GM18508 (cell line): ENCODE measurements around the gene TRAPPC10.

Experiments used
- ATAC-seq: cut with Tn5 transposase; IDR thresholded peaks from one replicate; pipeline ENCODE4 v1.9.1; 2021; ENCODE audit warnings: moderate number of reproducible peaks; ENCODE audit not compliant: insufficient read depth, unreplicated experiment

TRAPPC10 gene

DNA sequence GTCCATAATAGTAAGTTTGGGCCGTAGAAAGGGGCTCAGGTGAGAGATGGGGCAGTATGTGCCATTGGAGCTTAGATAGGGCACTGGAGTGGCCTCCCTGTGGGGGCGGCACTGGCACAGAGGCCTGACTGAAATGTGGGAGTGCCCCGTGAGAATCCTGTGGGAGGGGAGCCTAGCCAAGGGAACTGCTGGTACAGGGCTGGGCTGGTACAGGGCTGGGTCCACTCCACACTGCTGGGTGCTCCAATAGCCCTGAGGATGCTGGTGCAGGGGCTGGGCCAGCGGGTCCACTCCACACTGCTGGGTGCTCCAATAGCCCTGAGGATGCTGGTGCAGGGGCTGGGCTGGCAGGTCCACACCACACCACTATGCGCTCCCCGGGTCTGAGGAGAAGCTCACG is 50.3 kb downstream of the TRAPPC10 start:
- ATAC-seq = no peak

DNA sequence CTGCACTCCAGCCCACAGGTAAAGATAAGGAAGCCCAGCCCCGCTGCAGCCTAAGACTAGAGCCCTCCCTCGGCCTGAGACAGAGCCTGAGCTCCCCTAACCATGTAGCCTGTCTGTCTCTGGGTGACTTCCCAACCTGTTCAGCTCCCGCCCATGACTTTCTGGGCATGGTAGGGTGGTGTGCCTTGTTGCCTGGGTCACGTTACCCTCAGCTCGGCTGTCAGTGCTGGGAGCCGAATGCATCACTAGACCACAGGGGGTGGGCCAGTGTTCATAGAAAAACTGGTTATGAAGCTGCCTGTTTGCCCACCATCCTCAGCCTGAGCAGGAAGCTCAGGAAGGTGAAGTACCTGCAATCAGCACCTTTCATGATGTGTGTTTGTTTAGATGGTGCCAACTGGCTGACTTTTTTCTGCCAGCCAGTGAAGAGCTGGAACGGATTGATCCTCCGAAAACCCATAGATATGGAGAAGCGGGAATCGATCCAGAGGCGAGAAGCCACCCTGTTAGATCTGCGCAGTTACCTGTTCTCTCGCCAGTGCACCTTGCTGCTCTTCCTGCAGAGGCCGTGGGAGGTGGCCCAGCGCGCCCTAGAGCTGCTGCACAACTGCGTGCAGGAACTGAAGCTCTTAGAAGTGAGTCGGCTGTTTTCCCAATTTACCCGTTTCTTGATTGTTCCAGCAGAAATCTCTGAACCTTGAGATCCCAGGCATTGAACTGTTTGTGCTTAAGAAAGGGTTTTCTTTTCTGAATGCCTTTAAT is 51.2 kb downstream of the TRAPPC10 start:
- no peak for ATAC-seq

DNA sequence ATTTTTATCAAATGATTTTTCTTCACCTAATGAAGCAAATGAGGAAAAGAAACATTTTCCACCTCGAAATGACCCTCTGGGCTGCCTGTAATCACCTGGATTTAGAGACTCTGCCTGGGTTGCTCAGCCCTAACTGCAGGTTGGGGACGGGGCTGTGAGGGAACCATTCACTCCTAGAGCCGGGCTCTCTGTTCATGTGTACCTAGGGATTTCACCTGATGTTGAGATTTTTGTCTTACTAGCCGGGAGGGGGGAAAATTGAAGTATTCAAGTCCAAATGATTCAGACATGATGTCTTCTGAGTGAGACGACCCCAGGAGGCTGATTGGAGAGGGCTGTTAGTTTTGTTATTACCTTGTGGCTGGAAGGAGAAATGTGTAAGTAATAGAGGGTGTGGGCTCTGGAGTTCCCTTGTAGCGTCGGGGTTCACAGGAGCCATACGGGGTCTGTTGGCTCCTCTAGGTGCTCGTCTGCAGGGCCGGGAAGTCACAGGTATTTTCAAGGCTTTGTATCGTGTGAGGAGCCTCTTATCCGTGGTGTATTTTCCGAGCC is 52.8 kb downstream of the TRAPPC10 start:
- ATAC-seq = no peak

DNA sequence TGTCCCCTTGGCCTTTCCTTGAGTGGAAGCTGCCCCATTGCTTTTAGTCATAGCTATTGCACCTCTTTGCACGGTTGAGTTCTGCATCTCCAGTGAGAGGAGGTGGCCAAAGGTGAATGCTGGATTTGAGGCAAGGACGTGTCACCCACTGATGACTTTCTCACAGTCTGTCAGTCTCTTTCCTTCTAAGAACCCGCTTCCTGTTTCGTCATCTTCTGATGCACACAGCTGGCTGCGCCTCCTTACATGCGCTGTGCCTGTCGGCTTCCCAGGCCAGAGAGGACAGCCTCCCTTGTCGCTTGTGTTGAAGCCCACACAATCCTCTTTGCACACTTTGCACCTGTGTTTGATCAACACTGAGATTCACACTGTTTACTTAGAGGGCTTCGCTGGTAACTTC is 53.3 kb downstream of the TRAPPC10 start:
- ATAC-seq = no peak

DNA sequence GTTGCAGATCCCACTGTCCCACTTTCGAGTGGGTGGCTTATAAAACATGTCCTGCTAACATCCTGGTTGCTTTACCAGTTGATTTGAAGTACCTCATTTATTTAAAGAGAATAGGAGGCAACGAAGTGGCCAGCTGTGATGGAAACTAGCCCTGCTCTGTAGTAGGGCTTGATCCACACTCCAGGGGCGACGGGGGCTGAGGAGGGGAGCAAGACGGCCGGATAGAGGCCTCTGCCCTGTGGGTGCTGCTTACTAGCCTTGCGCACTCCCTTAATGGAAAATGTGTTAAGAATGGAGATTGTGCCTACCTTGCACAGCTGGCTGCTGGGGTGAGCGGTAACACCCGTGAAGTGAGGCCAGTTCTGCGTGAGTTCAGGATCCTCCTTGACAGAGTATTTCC is 54.0 kb downstream of the TRAPPC10 start:
- ATAC-seq = no peak

DNA sequence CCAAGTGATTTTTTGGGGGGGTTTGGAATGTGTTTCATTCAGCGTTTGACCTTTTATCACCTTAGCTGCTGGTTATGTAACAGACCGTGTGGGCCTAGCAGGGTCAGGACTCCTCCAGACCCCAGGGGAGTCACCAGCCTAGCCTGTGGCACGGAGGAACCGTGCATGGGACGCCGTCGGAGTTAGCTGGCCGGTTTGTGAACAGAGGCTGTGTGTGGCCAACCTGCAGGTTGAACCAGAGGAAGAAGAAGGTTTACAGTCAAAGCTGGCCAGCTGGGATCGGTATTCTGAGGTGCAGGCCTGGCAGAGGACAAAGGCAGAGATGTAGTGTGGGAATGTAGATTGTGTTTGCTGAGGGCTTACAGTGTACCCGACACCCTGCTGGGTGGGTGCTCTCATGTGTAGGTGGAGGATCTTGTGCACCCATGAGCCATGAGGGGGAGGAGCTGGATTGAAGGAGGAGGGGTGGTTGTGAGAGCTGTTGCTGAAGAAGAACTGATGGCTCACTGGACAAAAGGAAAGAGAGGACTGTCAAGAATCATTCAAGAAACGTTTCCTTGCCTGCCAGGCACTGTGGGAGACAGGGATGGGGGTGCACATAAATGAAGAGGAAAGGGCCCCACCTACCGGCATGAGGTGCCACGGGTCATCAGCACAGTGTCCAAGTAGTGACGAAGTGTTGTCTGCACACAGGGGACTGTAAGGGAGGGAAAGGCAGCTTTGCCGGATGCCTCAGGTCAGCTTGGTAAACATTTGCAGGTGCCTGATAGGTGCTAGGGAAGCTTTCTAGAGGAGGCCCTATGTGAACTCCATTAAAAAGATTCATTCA is 55.1 kb downstream of the TRAPPC10 start:
- ATAC-seq = no peak

DNA sequence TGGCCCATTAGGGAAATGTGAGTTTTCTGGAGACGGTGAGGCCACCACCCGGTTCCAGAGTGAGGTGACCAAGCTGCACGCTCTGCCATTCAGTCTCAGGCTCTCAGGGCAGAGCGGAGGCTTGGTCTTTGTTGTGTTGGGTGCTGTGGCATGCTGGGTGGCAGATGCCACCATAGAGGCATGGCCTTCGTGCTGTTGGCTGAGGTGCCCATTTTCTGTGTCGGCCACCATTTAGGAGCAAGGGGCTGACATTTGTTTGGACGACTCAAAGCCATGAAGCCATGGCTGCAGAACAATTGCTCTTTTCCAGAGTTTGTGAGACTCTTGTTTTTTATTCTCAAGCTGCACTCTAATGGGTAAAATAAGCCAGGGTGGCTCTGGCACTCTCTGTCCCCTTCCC is 58.3 kb downstream of the TRAPPC10 start:
- ATAC-seq = no peak

DNA sequence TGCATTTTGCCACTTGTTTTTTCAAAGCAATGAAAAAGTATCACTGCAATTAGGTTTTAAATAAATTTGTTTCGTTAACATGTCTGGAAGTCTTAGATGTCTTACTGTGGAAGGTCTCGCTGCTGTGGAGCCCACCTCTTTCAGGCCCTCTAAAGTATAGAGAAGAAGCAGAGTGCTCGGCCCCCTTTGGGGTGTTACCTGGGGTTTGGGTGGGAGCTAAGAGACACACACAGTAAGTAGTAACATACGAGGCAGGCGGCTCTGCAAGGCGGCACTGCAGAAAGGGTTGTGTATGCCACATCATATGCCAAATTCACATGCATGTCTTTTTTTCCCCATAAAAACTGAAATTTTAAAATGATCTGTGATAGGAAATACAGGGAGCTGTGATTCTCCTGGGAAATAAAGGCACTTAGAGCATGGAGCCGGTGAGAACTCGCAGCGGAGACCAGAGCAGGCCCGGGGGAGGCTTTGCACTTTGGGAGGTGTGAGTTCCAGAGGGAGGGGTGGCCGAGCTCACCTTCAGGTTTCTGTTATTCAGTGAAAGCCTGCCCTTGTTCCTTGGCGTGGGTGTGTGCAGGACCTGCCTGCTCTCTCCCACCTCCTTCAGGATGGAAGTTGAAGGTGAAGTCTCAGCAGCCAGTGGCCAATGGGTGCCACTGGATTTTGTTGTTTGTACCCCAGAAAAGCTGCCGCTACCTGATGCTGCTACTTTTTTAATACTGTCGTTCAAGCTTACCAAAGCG is 59.4 kb downstream of the TRAPPC10 start:
- no peak for ATAC-seq

DNA sequence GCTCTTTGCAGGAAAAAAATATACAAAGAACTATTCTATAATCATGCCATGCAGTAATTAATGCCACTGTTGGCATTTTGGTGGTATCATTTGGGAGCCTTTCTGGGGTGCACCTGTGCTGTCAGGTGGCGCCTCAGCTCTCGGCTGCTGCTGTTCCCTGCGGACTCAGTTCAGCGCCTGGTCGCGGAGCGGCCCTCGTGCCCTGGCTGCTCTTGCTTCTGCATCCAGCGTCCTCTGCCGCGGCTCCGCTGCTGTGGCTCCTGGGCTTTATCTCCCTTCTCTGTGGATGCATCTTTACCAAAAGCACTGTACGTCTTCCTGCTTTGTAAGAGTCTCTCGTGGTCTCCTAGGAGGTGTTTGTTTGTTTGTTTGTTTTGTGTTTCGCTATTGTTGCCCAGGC is 60.0 kb downstream of the TRAPPC10 start:
- ATAC-seq = no peak

DNA sequence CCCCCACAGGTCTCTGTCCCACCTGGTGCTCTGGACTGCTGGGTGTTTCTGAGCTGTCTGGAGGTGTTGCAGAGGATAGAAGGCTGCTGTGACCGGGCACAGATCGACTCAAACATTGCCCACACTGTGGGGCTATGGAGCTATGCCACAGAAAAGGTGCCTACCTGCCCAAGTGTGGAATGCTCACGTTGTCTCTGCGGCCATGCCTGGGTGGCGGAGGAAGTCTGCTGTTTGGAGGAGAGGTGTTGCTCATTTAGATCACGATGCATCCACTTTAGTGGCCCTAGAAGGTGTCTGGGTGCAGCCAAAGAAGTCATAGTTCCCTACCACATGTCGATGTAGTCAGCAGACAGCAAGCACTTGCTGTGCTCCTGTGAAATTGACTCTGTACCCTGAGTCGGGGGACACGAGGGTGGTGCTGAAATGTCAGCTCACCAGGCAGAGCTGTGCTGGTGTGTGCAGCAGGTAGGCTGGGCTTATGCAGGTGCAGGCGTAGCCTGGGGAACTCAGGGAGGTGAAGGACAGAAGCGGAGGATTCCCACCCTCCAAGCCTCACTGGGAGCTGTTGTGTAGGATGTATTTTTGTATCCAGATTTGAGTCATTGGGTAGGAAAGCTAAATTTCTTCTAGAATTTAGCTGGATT is 62.3 kb downstream of the TRAPPC10 start:
- ATAC-seq = no peak

DNA sequence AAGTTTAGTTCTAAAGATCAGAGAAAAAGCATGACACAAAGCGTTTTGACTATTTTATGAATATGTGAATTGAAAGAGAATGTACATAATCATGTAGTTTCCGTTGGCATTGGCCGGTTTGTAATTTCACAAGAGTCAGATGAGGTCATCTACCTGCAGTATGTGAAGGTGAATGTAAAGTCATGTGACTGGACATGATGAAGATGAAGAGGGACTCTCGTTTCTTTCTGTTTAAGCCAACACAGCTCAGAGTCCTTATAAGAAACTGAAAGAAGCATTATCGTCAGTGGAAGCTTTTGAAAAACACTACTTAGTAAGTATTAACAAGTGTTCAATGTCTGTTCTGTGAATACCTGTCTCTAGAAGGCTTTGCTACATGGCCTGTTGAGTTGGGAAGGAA is 64.2 kb downstream of the TRAPPC10 start:
- ATAC-seq = no peak

DNA sequence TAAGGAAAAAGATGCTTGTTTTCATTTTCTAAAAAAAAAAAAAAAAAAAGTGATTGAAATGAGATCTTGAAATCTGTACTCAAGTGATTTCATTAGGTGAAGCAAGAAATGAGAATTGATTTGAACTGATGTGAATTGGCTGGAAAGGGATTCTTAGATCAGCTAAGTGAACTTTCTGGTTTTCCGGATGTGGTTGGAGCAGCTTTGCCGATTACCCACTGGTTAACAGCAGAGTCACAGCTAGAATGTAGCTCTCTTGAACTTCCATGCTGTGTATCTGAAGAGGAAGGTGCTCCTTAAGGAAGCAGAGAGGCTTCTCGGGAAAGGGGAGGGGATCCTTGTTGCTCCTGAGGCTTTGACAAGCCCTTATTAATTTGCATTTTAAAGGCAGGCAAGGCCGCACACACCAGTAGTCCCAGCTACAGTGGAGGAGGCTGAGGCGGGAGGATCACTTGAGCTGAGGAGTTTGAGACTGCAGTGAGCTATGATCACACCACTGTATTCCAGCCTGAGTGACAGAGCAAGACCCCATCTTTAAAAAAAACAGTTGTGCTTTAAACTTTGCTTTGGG is 66.4 kb downstream of the TRAPPC10 start:
- no peak for ATAC-seq

DNA sequence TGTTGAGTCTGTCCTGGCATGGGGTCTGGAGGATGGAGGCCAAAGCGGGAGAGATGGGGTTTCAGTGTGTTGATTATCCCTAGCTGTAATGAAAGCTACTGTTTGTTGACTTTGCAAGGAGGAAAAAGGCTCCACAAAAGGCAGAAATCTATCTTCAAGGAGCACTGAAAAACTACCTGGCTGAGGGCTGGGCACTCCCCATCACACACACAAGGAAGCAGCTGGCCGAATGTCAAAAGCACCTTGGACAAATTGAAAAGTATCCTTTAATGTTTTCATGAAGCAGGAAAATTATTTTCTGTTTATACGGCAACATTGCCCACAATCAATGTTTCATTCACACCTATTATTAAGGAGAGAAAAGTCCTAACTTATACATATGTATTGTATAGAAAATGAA is 67.3 kb downstream of the TRAPPC10 start:
- no peak for ATAC-seq

DNA sequence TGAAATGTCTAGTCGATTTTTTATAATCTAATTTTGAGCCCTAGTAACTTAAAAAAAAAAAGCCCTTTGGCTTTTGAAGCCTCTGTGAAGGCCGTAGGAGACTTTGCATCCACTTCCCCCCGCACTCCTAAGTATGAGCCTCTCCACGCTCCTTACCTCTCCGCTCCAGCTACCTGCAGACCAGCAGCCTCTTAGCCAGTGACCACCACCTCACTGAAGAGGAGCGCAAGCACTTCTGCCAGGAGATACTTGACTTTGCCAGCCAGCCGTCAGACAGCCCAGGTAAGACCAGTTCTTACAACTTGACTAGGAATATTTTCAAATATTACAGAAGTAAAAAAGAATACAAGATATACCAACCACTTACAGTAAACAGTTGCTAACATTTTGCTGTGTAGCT is 67.7 kb downstream of the TRAPPC10 start:
- ATAC-seq = no peak

DNA sequence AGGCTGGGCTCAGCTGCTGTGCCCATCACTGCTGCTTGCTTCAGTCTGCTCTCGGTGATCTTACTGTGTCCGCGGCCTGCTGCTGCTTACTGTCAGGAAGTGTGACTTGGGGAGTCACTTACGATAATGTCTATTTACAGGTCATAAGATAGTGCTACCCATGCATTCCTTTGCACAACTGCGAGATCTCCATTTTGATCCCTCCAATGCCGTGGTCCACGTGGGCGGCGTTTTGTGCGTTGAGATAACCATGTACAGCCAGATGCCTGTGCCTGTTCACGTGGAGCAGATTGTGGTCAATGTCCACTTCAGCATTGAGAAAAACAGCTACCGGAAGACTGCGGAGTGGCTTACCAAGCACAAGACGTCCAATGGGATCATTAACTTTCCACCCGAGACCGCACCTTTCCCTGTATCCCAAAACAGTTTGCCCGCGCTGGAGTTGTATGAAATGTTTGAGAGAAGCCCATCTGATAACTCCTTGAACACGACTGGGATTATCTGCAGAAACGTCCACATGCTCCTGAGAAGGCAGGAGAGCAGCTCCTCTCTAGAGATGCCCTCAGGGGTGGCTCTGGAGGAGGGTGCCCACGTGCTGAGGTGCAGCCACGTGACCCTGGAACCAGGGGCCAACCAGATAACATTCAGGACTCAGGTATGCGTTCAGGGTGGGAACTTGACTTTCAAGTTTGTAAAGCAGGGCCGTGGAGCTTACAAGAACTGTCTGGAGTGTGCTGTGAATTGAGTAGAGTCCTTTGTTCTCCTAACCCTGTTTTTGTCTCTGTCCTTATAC is 70.7 kb downstream of the TRAPPC10 start:
- ATAC-seq = no peak

DNA sequence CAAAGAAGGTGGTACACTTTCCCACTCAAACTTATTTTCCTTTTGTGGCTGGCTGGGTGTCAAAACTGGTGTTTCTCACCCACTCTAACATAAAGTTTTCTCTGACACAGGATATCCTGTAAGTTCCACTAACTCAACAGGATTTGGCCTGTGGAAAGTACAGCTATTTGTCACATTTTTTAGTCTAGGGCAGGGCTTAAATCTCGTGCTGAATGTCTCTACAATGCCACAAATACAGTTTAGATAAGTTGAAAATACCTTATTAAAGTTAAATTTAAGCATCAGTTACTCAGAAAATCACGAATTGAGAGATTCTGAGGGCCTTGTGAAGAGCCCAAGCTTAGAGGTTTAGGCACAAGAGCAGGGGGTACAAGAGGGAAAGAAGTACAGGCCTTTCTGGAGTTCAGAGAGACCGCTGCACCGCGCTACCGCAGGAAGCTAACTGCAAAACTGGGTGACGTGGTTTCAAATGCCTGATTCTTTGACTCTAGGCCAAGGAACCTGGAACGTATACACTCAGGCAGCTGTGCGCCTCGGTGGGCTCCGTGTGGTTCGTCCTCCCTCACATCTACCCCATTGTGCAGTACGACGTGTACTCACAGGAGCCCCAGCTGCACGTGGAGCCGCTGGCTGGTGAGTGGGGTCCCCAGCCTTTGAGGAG is 71.7 kb downstream of the TRAPPC10 start:
- ATAC-seq = no peak

DNA sequence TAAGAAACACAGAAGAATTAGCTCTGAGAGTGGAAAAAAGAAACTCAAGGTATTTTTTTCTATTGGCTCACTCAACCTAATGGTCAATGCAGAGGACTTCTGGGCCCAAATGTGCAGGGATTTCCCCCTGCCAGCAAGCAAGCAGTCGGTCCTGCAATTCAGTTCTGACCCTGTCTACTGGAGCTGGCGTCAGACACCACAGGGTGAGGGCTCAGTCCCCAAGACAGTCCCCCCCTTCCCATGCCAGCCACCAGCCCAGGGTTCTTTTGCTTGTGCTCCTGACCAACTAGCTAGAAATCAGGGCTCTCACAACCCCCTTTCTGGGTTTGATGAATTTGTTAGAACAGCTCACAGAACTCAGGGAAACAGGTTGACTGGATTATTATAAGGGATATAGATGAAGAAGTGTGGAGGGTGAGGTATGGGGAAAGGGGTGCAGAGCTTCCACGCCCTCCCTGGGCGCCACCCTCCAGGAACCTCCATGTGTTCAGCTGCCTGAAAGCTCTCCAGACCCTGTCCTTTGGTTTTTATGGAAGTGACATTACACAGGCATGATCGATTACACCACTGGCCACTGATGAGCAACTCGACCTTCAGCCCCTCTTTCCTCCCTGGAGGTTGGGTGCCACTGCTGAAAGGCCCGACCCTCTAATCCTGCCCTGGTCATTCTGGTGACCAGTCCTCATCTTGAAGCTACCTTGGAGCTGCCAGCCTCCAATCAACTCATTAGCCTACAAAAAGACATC is 72.6 kb downstream of the TRAPPC10 start:
- ATAC-seq = no peak
